Heart right ventricle (tissue), 16 donors: ENCODE measurements around the gene SIGLEC9. TPM values are rescaled to one million over a fixed set of nuclear protein-coding genes. Genes with fewer than 3 reads are reported as not detected.

ENCODE experiments used
- ATAC-seq, 8 donors: fragments of 200-7000 bp; cut with Tn5 transposase; one replicate each; pipeline ENCODE4 v1.9.1; 2020; ENCODE audit warnings: mild to moderate bottlenecking in 8 of 8, moderate library complexity in 8 of 8, moderate number of reproducible peaks in 1 of 8
- DNase-seq, 2 donors: peaks; one replicate each; pipeline ENCODE4 v3.0.0-alpha.2; 2020
- H3K27ac ChIP-seq, 10 donors: fragments of 200-600 bp; sonication (generic) in 2 of 10; one replicate each; pipeline versions ENCODE4 v1.5.0 to v1.8.0; 2020 to 2022; ENCODE audit warnings: mild to moderate bottlenecking in 3 of 10
- H3K27me3 ChIP-seq, 7 donors: fragments of 200-600 bp; one replicate each; pipeline ENCODE4 v1.8.0; 2021 to 2022; ENCODE audit warnings: mild to moderate bottlenecking in 2 of 7
- H3K36me3 ChIP-seq, 9 donors: fragments of 200-600 bp; sonication (generic) in 1 of 9; one replicate each; pipeline versions ENCODE4 v1.5.0 to v1.8.0; 2020 to 2022; ENCODE audit warnings: mild to moderate bottlenecking in 2 of 9
- H3K4me1 ChIP-seq, 9 donors: fragments of 200-600 bp; sonication (generic) in 1 of 9; one replicate each; pipeline versions ENCODE4 v1.5.0 to v1.8.0; 2020 to 2022; ENCODE audit warnings: mild to moderate bottlenecking in 4 of 9
- H3K4me3 ChIP-seq, 10 donors: fragments of 200-600 bp; sonication (generic) in 2 of 10; one replicate each; pipeline versions ENCODE4 v1.5.0 to v1.8.0; 2020 to 2022; ENCODE audit warnings: mild to moderate bottlenecking in 7 of 10, moderate library complexity in 2 of 10
- H3K9me3 ChIP-seq, 11 donors: fragments of 200-600 bp in 10 of 11; sonication (generic) in 2 of 11; one replicate each; pipeline versions ENCODE4 v1.5.0 to v1.8.0; 2013 to 2022; ENCODE audit warnings: mild to moderate bottlenecking in 2 of 11, control low read depth in 1 of 11, moderate library complexity in 1 of 11
- WGBS, 2 donors: extraction: QIAGEN DNeasy Blood & Tissue Kit; methylation state at CpG; one replicate each; pipeline ENCODE4 v1.1.7; 2013; ENCODE audit warnings: inconsistent platforms in 1 of 2; 5-methylcytosine and 5-hydroxymethylcytosine counted together
- intact Hi-C, 10 donors: fragments of 100-400 bp; cut with DNase I; formaldehyde crosslinking; loops; one replicate each; pipeline versions ENCODE4 v1.11.1 to v1.14.2; 2022
- polyA plus RNA-seq, 2 donors: library from polyadenylated mRNA; stranded (reverse); fragments of 200-250 nt; gene quantifications; one replicate each; pipeline ENCODE4 v1.2.3, GENCODE V29; 2013
- total RNA-seq, 10 donors: library from RNA; stranded (reverse); fragmentation: NEBNext Ultra II Directional in 3 of 10; extraction: Animal tissue kit (Norgen Biotek cat#: 25700) in 3 of 10; gene quantifications; one replicate each; pipeline versions ENCODE4 v1.2.1 to v1.2.4, GENCODE V29; 2021 to 2023
- TF ChIP-seq, protein P1 (sequence below), 9 donors: fragments of 200-600 bp; sonication (generic) in 2 of 9; IDR thresholded peaks; one replicate each; pipeline versions ENCODE4 v1.5.0 to v1.8.0; 2021 to 2022; ENCODE audit warnings: antibody characterized with exemption in 9 of 9, mild to moderate bottlenecking in 5 of 9, moderate library complexity in 1 of 9
- donor health status: Arrhythmogenic right ventricular cardiomyopathy.
- donor health status: ischemic (EF 13 %, LVEDD 7.1; RV severe dilation, severe dysfunction).
- donor health status: healthy with polysubstance abuse.
- donor health status: DM: no; HTN: yes; CAD: no.
- donor health status: DM: no; HTN: no; CAD: no.
- donor health status: ischemic (EF 25% LVEDD 6.9; RV normal size, moderate dysfunction).
- donor health status: ischemic (EF 25% LVEDD 5.7; RV mildly dilated, moderate dysfunction).
- donor health status: healthy.
- donor health status: DM: yes; HTN: yes; CAD: no.
- donor health status: Ischemic cardiomyopathy.
- donor health status: ischemic (EF 35%, LVEDD 5.7; RV mildly dilated, moderate dysfunction).
- donor health status: nonischemic (EF 11% LVEDD 7.7; RV severe dilation, severe dysfunction).
- donor health status: DM: yes; HTN: yes; CAD: no.
- donor health status: PGD.
- donor health status: ischemic (EF 29% LVEDD 5.4; RV normal size, mild dysfunction).
- donor health status: nonischemic (EF 23%, LVEDD 6.1; RV moderate dilation, normal function).

Gene SIGLEC9
- total and polyA plus RNA-seq, 12 donors, result 0.41 to 7.0 (median 1.1) TPM; not detected in 1

DNA sequence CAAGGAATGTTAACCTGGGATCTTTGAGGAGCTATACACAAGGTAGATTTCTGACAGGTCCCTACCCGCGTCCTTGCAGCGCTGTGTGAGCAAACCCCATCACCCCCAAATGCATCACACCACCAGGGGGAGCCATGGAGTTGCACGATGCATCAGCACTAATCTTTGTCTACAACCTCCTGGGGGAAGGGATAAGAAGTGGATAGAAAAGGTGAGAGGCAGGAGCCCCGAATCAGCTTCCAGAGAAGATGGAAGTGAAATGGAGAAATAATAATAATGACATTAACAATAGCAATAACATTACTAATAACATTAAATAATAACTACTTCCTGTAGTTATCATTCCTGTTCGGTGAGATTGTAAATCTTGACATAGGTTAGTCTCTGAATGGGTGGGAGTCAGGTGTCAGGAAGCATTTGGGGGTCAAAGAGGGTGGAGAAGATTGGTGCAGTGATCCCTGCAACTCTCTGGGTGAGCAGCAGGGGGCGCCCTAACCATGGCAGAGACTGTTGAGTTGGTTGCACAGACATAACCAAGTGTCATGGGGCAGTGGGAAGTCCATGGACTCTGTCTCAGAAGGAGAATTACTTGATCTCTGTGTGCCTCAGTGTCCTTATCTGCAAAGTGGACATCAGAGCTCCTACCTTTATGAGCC, 33.9 kb downstream of the SIGLEC9 start:
- DNase-seq (peak in 1 of 2 donors; percentile 55), ATAC-seq (peak in 2 of 8 donors; percentile 47 to 62)
- intact Hi-C loops, result loop anchor here in 1 of 10 donors (10.0 kb wide), 1 partner anchor 96 kb away; the partner anchor contains the start of gene SIGLECL1
- Histone ChIP-seq H3K27me3 (peaks cover 0 to 19% (median 6%) of the 10 kb centered on the region in 7 donors), H3K27ac (peak overlapping the region in 1 of 10 donors; percentile 52), H3K4me3 (no peak overlapping the region), H3K9me3 (no peaks in the 10 kb centered on the region), H3K36me3 (peaks cover 0 to 5% (median 0%) of the 10 kb centered on the region in 9 donors), H3K4me1 (peaks cover 0 to 9% (median 0%) of the 10 kb centered on the region in 9 donors)
- TF ChIP-seq, protein P1, sequence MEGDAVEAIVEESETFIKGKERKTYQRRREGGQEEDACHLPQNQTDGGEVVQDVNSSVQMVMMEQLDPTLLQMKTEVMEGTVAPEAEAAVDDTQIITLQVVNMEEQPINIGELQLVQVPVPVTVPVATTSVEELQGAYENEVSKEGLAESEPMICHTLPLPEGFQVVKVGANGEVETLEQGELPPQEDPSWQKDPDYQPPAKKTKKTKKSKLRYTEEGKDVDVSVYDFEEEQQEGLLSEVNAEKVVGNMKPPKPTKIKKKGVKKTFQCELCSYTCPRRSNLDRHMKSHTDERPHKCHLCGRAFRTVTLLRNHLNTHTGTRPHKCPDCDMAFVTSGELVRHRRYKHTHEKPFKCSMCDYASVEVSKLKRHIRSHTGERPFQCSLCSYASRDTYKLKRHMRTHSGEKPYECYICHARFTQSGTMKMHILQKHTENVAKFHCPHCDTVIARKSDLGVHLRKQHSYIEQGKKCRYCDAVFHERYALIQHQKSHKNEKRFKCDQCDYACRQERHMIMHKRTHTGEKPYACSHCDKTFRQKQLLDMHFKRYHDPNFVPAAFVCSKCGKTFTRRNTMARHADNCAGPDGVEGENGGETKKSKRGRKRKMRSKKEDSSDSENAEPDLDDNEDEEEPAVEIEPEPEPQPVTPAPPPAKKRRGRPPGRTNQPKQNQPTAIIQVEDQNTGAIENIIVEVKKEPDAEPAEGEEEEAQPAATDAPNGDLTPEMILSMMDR (IDR thresholded peaks at IDR 0.05), result peak in 8 of 9 donors; percentile 38 to 73 (median 50)
- WGBS, 2 donors, result 36 to 38% methylated on average over 7 of the region's 7 CpGs

DNA sequence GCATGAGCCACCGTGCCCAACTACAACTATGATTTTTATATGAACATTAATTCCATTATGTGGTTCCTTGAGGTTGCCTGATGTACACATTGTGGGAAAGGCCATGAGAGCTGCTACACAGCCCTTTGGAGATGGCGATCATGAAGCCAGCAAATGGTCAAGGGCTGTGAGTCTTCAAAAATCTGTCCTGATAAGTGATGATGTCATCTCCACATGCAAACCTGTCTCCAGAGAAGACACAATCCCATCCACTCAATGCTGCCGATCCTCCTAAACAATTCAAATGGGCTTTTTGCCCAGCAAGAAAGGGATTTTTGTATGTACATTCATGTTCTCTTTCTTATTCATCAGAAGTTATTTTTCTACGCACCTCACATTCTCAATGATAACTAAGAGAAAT, 35.0 kb downstream of the SIGLEC9 start:
- DNase-seq (no peak), ATAC-seq (no peak)
- intact Hi-C loops, result loop anchor here in 3 of 10 donors (10.0 kb wide), 2 partner anchors 95 to 135 kb away; partner anchors contain the start of genes KLK11 (in 2 of the 3) and SIGLECL1 (in 1 of the 3)
- WGBS, 2 donors, result 72 to 76% methylated on average over 4 of the region's 4 CpGs
- Histone ChIP-seq H3K4me3 (no peak overlapping the region), H3K27ac (no peak overlapping the region), H3K36me3 (no peaks in the 10 kb centered on the region), H3K9me3 (no peaks in the 10 kb centered on the region), H3K4me1 (peaks cover 0 to 9% (median 0%) of the 10 kb centered on the region in 9 donors), H3K27me3 (peaks cover 0 to 16% (median 4%) of the 10 kb centered on the region in 7 donors)
- TF ChIP-seq, protein P1 (IDR thresholded peaks at IDR 0.05), result no peak

DNA sequence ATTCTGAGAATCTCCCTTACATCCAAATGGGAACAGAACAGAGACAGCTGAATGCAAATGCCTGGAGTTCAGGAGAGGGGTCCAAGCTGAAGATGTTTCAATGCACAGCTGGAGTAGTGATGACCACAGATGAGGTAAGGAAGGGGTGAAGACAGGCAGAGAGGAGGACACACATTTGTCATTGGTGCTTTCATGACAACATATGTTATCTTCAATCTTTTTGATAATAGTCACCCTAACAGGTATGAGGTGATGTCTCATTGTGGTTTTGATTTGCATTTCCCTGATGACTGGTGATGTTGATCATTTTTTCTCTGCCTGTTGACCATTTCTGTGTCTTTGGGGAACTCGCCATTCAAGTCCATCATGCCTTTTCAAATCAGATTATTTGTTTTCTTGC, 36.6 kb downstream of the SIGLEC9 start:
- no peaks in the 10 kb centered on the region for H3K36me3 ChIP-seq
- WGBS, 2 donors, result 84 to 87% methylated on average over 1 of the region's 1 CpG
- no peak for DNase-seq
- TF ChIP-seq, protein P1 (IDR thresholded peaks at IDR 0.05), result no peak
- H3K4me3 ChIP-seq, result no peak overlapping the region
- peaks cover 0 to 16% (median 4%) of the 10 kb centered on the region in 7 donors for H3K27me3 ChIP-seq
- H3K27ac ChIP-seq, result no peak overlapping the region
- peaks cover 0 to 9% (median 0%) of the 10 kb centered on the region in 9 donors for H3K4me1 ChIP-seq
- H3K9me3 ChIP-seq, result no peaks in the 10 kb centered on the region
- ATAC-seq, result no peak
- intact Hi-C loops, result loop anchor here in 2 of 10 donors (10.0 kb wide), 1 partner anchor 136 kb away; the partner anchor contains the start of gene KLK11 (in 2 of the 2)

DNA sequence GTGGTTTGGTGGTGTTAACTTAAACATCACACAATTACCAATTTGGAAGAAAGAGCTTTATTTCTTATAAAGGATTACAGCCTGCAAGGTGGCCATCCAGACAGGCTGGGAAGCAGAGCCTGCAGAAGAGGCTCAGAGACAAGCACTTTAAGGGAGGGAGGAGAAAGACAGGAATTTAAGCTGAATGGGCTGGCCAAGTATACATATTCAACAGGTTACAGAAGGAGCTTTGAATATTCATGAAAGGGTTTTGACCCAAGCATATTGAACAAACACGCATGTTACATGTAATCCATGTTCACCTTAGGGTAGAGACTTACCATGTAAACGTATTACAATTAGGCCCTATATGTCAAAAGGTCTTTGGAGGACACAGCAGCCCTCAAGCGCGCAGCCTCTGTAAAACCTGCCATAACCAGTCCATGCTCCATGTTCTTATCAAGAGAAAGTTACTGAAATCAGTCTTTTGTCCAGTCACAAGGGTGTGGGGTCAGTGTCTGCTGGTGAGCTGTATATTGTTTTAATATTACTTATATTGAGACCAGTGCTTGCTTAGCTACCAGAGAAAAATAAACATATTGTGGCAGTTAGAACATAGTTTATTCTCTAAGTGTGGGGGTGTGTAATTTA, 37.3 kb downstream of the SIGLEC9 start:
- H3K27ac ChIP-seq, result no peak overlapping the region
- TF ChIP-seq, protein P1 (IDR thresholded peaks at IDR 0.05), result no peak
- WGBS, 2 donors, result 86 to 90% methylated on average over 4 of the region's 4 CpGs
- H3K9me3 ChIP-seq, result no peaks in the 10 kb centered on the region
- ATAC-seq, result no peak
- no peak for DNase-seq
- no peak overlapping the region for H3K4me3 ChIP-seq
- no peaks in the 10 kb centered on the region for H3K36me3 ChIP-seq
- H3K4me1 ChIP-seq, result peaks cover 0 to 14% (median 0%) of the 10 kb centered on the region in 9 donors
- intact Hi-C loops, result loop anchor here in 2 of 10 donors (10.0 kb wide), 1 partner anchor 137 kb away; the partner anchor contains the start of gene KLK11 (in 2 of the 2)
- H3K27me3 ChIP-seq, result peaks cover 0 to 20% (median 5%) of the 10 kb centered on the region in 7 donors
